Measurements from ENCODE around the gene CABLES1. TPM values are rescaled to one million over a fixed set of nuclear protein-coding genes. Genes with fewer than 3 reads are reported as not detected.
A peak's percentile ranks its signal among the peaks of the same experiment; 100 is the strongest.

Gene CABLES1
- total and polyA plus RNA-seq, 2 experiments from 2014 or later, result 3.8 to 4.1 TPM

DNA sequence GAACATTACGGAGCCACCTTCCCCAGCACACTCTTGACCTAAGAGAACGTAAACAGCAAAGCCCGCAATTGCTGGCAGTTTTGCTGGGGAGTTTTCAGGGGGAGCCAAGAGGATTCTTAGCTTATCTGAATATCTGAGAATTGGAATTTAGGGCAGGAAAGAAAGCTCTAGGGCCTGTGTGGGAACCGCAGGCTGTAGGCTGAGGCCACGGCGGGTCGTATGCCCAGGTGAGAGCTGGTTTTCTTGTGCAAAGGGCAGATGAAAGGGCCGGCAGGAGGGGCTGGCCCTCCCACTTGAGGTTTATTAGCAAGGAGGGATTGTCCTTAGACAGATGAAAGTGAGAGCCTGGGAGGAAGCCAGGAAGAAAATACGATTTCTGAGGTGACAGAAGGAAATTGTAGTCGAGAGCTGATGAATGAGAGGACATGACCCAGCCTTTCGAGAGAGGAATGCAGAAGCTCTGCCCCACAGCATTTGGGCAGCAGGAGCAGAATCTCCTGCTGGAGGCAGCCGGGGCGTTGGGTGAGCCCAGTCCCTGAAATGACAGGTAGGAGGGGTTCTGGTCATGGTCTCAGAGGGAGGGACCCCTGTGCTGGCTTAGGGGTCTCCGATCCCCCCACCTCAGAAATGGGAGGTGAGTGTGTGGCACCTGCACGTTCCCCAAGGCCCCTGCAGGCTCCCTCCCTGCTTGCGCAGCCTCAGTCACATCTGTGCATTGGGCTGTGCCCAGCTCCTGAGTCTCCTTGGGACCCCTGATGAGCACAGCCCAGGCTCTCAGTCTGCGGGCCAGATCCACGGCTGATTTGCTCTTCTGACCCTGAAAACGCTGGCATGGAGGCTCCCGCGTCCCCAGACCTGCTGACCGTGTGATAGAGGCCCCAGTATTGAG, 61.1 kb downstream of the CABLES1 start:
- Histone ChIP-seq H3K9me3 (ENCODE audit: low read depth) (no peaks in the 10 kb centered on the region), H3K27me3 (no peaks in the 10 kb centered on the region), H3K4me3 (no peak overlapping the region), H3K4me1 (ENCODE audit: low read depth) (peaks cover 19% of the 10 kb centered on the region), H3K27ac (peak overlapping the region; percentile 31), H3K36me3 (no peaks in the 10 kb centered on the region)
- DNase-seq (ENCODE audit: low read depth in 1 of 2, low spot score in 1 of 2), result peak in 1 of 2 donors; percentile 12
- TF ChIP-seq, protein P1, sequence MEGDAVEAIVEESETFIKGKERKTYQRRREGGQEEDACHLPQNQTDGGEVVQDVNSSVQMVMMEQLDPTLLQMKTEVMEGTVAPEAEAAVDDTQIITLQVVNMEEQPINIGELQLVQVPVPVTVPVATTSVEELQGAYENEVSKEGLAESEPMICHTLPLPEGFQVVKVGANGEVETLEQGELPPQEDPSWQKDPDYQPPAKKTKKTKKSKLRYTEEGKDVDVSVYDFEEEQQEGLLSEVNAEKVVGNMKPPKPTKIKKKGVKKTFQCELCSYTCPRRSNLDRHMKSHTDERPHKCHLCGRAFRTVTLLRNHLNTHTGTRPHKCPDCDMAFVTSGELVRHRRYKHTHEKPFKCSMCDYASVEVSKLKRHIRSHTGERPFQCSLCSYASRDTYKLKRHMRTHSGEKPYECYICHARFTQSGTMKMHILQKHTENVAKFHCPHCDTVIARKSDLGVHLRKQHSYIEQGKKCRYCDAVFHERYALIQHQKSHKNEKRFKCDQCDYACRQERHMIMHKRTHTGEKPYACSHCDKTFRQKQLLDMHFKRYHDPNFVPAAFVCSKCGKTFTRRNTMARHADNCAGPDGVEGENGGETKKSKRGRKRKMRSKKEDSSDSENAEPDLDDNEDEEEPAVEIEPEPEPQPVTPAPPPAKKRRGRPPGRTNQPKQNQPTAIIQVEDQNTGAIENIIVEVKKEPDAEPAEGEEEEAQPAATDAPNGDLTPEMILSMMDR (IDR thresholded peaks at IDR 0.05; ENCODE audit: low read depth, low read length), result no peak

DNA sequence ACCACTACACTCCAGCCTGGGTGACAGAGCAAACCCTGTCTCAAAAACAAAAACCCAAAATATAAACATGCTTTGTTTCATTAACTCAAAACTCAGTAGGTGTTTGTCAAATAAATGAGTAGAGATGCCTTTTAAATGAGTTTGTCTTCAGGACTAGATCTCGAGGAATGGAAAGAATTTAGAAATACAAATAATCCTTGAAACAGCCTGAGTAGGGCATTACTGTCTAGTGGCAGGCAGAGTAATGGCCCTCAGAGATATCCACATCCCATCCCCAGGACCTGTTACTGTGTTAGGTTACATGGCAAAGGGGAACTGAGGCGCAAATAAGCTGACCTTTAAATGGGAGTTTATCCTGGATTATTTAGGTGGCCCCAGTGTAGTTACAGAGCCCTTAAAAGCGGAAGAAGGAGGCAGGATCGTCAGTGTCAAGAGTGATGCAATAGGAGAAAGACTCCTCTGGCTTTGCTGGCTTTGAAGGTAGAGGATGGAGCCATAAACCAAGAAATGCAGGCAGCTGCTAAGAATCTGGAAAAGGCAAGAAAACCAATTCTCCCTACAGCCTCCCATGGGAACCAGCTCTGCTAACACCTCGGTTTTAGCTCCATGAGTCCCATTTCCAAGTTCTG, 63.0 kb downstream of the CABLES1 start:
- TF ChIP-seq, protein P1 (IDR thresholded peaks at IDR 0.05; ENCODE audit: low read depth, low read length), result no peak
- Histone ChIP-seq H3K36me3 (no peaks in the 10 kb centered on the region), H3K9me3 (ENCODE audit: low read depth) (no peaks in the 10 kb centered on the region), H3K27me3 (no peaks in the 10 kb centered on the region), H3K4me1 (ENCODE audit: low read depth) (peaks cover 19% of the 10 kb centered on the region), H3K4me3 (no peak overlapping the region), H3K27ac (no peak overlapping the region)
- DNase-seq (ENCODE audit: low read depth in 1 of 2, low spot score in 1 of 2), result no peak

DNA sequence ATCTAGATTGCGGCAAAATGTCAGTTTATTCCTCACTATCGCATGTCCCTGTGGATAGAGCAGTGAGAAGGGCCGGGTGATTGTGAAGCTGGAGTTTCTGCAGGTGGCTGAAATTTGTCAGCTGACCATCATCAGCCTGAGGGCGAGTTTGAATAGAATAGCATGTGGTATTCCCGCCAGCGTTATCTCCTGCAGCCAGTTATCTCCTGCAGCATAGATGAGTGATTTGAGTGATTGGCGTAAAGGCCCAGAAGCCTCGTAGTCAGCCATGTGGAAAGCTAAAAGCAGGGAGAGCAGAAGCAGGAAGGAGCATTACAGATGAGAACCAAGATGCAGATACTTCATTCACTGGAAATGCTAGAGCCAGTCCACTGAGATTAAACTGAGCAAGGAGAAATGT, 65.5 kb downstream of the CABLES1 start:
- no peak for DNase-seq (ENCODE audit: low read depth in 1 of 2, low spot score in 1 of 2)
- Histone ChIP-seq H3K36me3 (no peaks in the 10 kb centered on the region), H3K4me1 (ENCODE audit: low read depth) (peaks cover 13% of the 10 kb centered on the region), H3K27ac (no peak overlapping the region), H3K27me3 (no peaks in the 10 kb centered on the region), H3K9me3 (ENCODE audit: low read depth) (no peaks in the 10 kb centered on the region), H3K4me3 (no peak overlapping the region)
- TF ChIP-seq, protein P1 (IDR thresholded peaks at IDR 0.05; ENCODE audit: low read depth, low read length), result no peak

DNA sequence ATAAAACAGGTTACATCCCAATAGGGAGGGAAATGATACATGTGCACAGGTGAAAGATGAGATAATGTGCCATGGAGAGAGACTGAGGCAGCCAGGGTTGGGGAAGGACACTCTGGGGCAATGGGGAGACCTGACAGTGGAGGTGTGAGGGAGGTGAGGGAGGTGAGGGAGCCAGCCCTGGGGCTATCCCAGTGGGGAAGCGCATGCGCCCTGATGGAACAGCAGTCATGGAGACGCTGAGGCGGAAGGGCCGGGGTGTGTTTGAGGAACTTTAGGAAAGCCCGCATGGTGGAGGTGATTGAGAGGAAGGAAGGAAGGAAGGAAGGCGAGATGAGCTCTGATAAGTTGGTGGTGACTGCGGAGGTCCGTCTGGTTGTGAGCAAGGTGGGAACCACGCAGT, 66.5 kb downstream of the CABLES1 start:
- Histone ChIP-seq H3K27me3 (no peaks in the 10 kb centered on the region), H3K4me3 (no peak overlapping the region), H3K4me1 (ENCODE audit: low read depth) (peaks cover 7% of the 10 kb centered on the region), H3K9me3 (ENCODE audit: low read depth) (no peaks in the 10 kb centered on the region), H3K27ac (no peak overlapping the region), H3K36me3 (no peaks in the 10 kb centered on the region)
- no peak for DNase-seq (ENCODE audit: low read depth in 1 of 2, low spot score in 1 of 2)
- TF ChIP-seq, protein P1 (IDR thresholded peaks at IDR 0.05; ENCODE audit: low read depth, low read length), result no peak

DNA sequence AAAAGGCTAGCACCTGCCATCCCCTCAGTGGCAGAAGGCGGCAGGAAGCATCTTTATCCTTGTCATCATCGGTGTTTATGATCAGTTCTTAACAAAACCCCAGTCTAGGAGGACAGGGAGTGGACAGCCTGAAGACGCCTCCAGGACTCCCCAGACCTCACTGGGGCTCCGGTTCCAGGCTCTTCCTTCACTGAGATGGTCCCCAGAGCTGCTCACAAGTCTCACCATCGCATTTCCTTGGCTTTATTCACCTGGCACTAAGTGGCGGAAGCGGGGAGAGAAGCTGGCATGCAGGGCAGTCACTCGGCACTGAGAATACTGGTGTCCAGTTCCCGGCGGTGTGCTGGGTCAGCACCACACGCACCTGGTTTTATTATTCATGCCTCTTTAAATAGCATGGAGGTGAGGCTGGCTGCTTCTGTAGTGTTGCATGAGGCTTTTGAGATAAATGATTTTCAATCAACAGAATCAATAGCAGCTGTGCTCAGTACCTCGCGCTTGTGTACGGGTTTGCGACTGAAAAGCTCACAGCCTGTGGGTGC, 68.7 kb downstream of the CABLES1 start:
- Histone ChIP-seq H3K4me1 (ENCODE audit: low read depth) (peaks cover 7% of the 10 kb centered on the region), H3K27me3 (no peaks in the 10 kb centered on the region), H3K27ac (no peak overlapping the region), H3K9me3 (ENCODE audit: low read depth) (no peaks in the 10 kb centered on the region), H3K4me3 (no peak overlapping the region), H3K36me3 (no peaks in the 10 kb centered on the region)
- TF ChIP-seq, protein P1 (IDR thresholded peaks at IDR 0.05; ENCODE audit: low read depth, low read length), result no peak
- DNase-seq (ENCODE audit: low read depth in 1 of 2, low spot score in 1 of 2), result no peak
